ENCODE data around the gene LCOR. TPM values are rescaled to one million over a fixed set of nuclear protein-coding genes. Genes with fewer than 3 reads are reported as not detected.

Gene LCOR
- total and polyA plus RNA-seq, 4 donors = 2.5 to 31.2 (median 14.5) TPM

- no peak overlapping the region for H3K9ac ChIP-seq (ENCODE audit: low read depth in 1 of 2, low read length in 2 of 2)
- no peaks in the 10 kb centered on the region for H3K27me3 ChIP-seq (ENCODE audit: control insufficient read depth in 4 of 4, insufficient read depth in 4 of 4, low read length in 3 of 4)
- 21% methylated on average over 1 of the region's 1 CpG for WGBS
- peaks cover 0 to 3% (median 0%) of the 10 kb centered on the region in 4 donors for H3K36me3 ChIP-seq (ENCODE audit: control insufficient read depth in 4 of 4, insufficient read depth in 3 of 4, low read depth in 1 of 4, low read length in 3 of 4)
- no peak overlapping the region for H3K27ac ChIP-seq (ENCODE audit: low read depth in 1 of 2, low read length in 2 of 2)
- TF ChIP-seq RXRA (IDR thresholded peaks at IDR 0.05) (no peak), CTCF (IDR thresholded peaks at IDR 0.05; ENCODE audit: low read depth, low read length, missing input control) (no peak), EGR1 (IDR thresholded peaks at IDR 0.05; ENCODE audit: low read depth in 2 of 2) (no peak), RAD21 (IDR thresholded peaks at IDR 0.05) (no peak), YY1 (IDR thresholded peaks at IDR 0.05) (no peak), FOXA2 (IDR thresholded peaks at IDR 0.05) (no peak), JUND (IDR thresholded peaks at IDR 0.05) (no peak), ATF3 (IDR thresholded peaks at IDR 0.05) (no peak), TAF1 (conservative IDR thresholded peaks at IDR 0.05) (no peak), SP1 (IDR thresholded peaks at IDR 0.05) (no peak), MAX (IDR thresholded peaks at IDR 0.05) (no peak), FOXA1 (IDR thresholded peaks at IDR 0.05) (no peak), GABPA (IDR thresholded peaks at IDR 0.05 in 1 of 2, conservative IDR thresholded peaks at IDR 0.05 in 1 of 2) (no peak)
- H3K9me3 ChIP-seq (ENCODE audit: control insufficient read depth in 4 of 4, low read length in 3 of 4) = no peaks in the 10 kb centered on the region
- no peak for DNase-seq (ENCODE audit: low spot score)
- H3K4me1 ChIP-seq (ENCODE audit: control insufficient read depth in 4 of 4, insufficient read depth in 4 of 4, low read length in 3 of 4) = peaks cover 0 to 6% (median 4%) of the 10 kb centered on the region in 4 donors
- H3K4me3 ChIP-seq (ENCODE audit: low read depth in 1 of 3, low read length in 3 of 3) = no peak overlapping the region
Measured at GRCh38 chr10:96896884-96897589, 64.9 kb downstream of the LCOR start.

- Histone ChIP-seq H3K27ac (ENCODE audit: low read depth in 1 of 2, low read length in 2 of 2) (no peak overlapping the region), H3K4me1 (ENCODE audit: control insufficient read depth in 4 of 4, insufficient read depth in 4 of 4, low read length in 3 of 4) (peaks cover 0 to 13% (median 5%) of the 10 kb centered on the region in 4 donors), H3K27me3 (ENCODE audit: control insufficient read depth in 4 of 4, insufficient read depth in 4 of 4, low read length in 3 of 4) (no peaks in the 10 kb centered on the region), H3K9ac (ENCODE audit: low read depth in 1 of 2, low read length in 2 of 2) (no peak overlapping the region), H3K9me3 (ENCODE audit: control insufficient read depth in 4 of 4, low read length in 3 of 4) (no peaks in the 10 kb centered on the region), H3K36me3 (ENCODE audit: control insufficient read depth in 4 of 4, insufficient read depth in 3 of 4, low read depth in 1 of 4, low read length in 3 of 4) (no peaks in the 10 kb centered on the region), H3K4me3 (ENCODE audit: low read depth in 1 of 3, low read length in 3 of 3) (no peak overlapping the region)
- TF ChIP-seq GABPA (IDR thresholded peaks at IDR 0.05 in 1 of 2, conservative IDR thresholded peaks at IDR 0.05 in 1 of 2) (no peak), HNF4A (conservative IDR thresholded peaks at IDR 0.05) (no peak)
- WGBS = 81% methylated on average over 1 of the region's 1 CpG
- DNase-seq (ENCODE audit: low spot score) = no peak
Measured at GRCh38 chr10:96902117-96902516, 70.0 kb downstream of the LCOR start.

GRCh38 chr10:96902731-96903358 lies 70.7 kb downstream of the LCOR start:
- no peak for DNase-seq (ENCODE audit: low spot score)
- Histone ChIP-seq H3K4me1 (ENCODE audit: control insufficient read depth in 4 of 4, insufficient read depth in 4 of 4, low read length in 3 of 4) (peaks cover 0 to 11% (median 5%) of the 10 kb centered on the region in 4 donors), H3K9me3 (ENCODE audit: control insufficient read depth in 4 of 4, low read length in 3 of 4) (no peaks in the 10 kb centered on the region), H3K36me3 (ENCODE audit: control insufficient read depth in 4 of 4, insufficient read depth in 3 of 4, low read depth in 1 of 4, low read length in 3 of 4) (no peaks in the 10 kb centered on the region), H3K4me3 (ENCODE audit: low read depth in 1 of 3, low read length in 3 of 3) (no peak overlapping the region), H3K27ac (ENCODE audit: low read depth in 1 of 2, low read length in 2 of 2) (no peak overlapping the region), H3K27me3 (ENCODE audit: control insufficient read depth in 4 of 4, insufficient read depth in 4 of 4, low read length in 3 of 4) (no peaks in the 10 kb centered on the region), H3K9ac (ENCODE audit: low read depth in 1 of 2, low read length in 2 of 2) (no peak overlapping the region)
- WGBS = 89% methylated on average over 4 of the region's 4 CpGs
- TF ChIP-seq ATF3 (IDR thresholded peaks at IDR 0.05) (no peak), RXRA (IDR thresholded peaks at IDR 0.05) (no peak), RAD21 (IDR thresholded peaks at IDR 0.05) (no peak), SP1 (IDR thresholded peaks at IDR 0.05) (no peak), FOXA1 (IDR thresholded peaks at IDR 0.05) (no peak), HNF4A (conservative IDR thresholded peaks at IDR 0.05) (no peak), NR2F2 (IDR thresholded peaks at IDR 0.05) (no peak), EGR1 (IDR thresholded peaks at IDR 0.05; ENCODE audit: low read depth in 2 of 2) (no peak), JUND (IDR thresholded peaks at IDR 0.05) (no peak)
